Stimulated activated CD8-positive, alpha-beta memory T cell treated with anti-CD3 and anti-CD28 coated beads, Interleukin-7, amount 100 ng/mL, for 4 hours (primary cell): ENCODE data around the gene CACNA1C.

Source experiments
- DNase-seq, 2 donors: peaks; one replicate each; pipeline ENCODE4 v3.0.0-alpha.2; 2020; ENCODE audit warnings: low read depth in 2 of 2

The CACNA1C gene

GRCh38 chr12:2138294-2138693 is 85.5 kb downstream of the CACNA1C start:
- DNase-seq: no peak

GRCh38 chr12:2138871-2139308 is 86.1 kb downstream of the CACNA1C start:
- DNase-seq: no peak

- DNase-seq: no peak
These were observed 86.9 kb downstream of the CACNA1C start for GRCh38 chr12:2139651-2140050.

GRCh38 chr12:2140858-2141519 is 88.2 kb downstream of the CACNA1C start:
- no peak for DNase-seq

GRCh38 chr12:2142068-2142467 is 89.3 kb downstream of the CACNA1C start:
- DNase-seq: no peak

- no peak for DNase-seq
These were observed 92.2 kb downstream of the CACNA1C start for GRCh38 chr12:2144951-2145350.

- no peak for DNase-seq
These were observed 92.7 kb downstream of the CACNA1C start for GRCh38 chr12:2145433-2145998.

- no peak for DNase-seq
These were observed 94.5 kb downstream of the CACNA1C start for GRCh38 chr12:2147335-2147734.

GRCh38 chr12:2149091-2149490 is 96.3 kb downstream of the CACNA1C start:
- no peak for DNase-seq

GRCh38 chr12:2150833-2151232 is 98.0 kb downstream of the CACNA1C start:
- no peak for DNase-seq

- no peak for DNase-seq
These were observed 98.6 kb downstream of the CACNA1C start for GRCh38 chr12:2151391-2151790.

- no peak for DNase-seq
These were observed 99.3 kb downstream of the CACNA1C start for GRCh38 chr12:2152134-2152533.

- no peak for DNase-seq
These were observed 101.3 kb downstream of the CACNA1C start for GRCh38 chr12:2154050-2154449.

- no peak for DNase-seq
These were observed 101.7 kb downstream of the CACNA1C start for GRCh38 chr12:2154521-2154920.

GRCh38 chr12:2156333-2156732 is 103.5 kb downstream of the CACNA1C start:
- DNase-seq: no peak

- no peak for DNase-seq
These were observed 107.3 kb downstream of the CACNA1C start for GRCh38 chr12:2160043-2160442.

GRCh38 chr12:2161473-2161872 is 108.7 kb downstream of the CACNA1C start:
- DNase-seq: no peak

GRCh38 chr12:2163177-2163941 is 110.6 kb downstream of the CACNA1C start:
- DNase-seq: no peak

- DNase-seq: no peak
These were observed 112.2 kb downstream of the CACNA1C start for GRCh38 chr12:2165021-2165420.

- no peak for DNase-seq
These were observed 113.1 kb downstream of the CACNA1C start for GRCh38 chr12:2165927-2166326.

- no peak for DNase-seq
These were observed 113.9 kb downstream of the CACNA1C start for GRCh38 chr12:2166696-2167095.

GRCh38 chr12:2167231-2167630 is 114.4 kb downstream of the CACNA1C start:
- DNase-seq: no peak

GRCh38 chr12:2168808-2169207 is 116.0 kb downstream of the CACNA1C start:
- DNase-seq: no peak
